HG03520 (cell line): ENCODE results near the gene SPTBN1.
"Not testable (repeated sequence)": the region's sequence is repeated elsewhere in the genome, so short reads cannot be mapped to it uniquely, and the experiment has no call there.

ENCODE experiments used
- ATAC-seq: cut with Tn5 transposase; IDR thresholded peaks from one replicate; pipeline ENCODE4 v1.9.1; 2021; ENCODE audit warnings: mild to moderate bottlenecking, moderate library complexity; ENCODE audit not compliant: unreplicated experiment

Gene SPTBN1

DNA sequence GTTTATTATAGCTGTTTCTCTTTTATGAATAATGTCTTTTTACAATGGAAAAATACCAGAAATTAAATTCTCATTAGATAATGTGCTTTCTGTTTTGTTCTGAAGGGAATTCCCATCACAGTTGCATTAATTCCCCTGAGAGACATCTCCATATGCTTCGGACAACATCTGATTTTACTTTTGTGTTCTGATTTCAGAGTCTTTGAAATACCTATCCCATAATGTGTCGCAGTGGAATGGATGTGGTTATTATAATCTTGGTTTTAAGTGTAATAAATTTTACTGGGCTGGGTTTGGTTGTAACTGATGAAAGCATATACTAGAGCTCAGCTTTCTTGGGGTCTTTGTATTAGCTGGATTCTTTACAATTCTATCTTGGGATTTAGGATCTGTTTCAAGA is 12.5 kb downstream of the SPTBN1 start:
- no peak for ATAC-seq

DNA sequence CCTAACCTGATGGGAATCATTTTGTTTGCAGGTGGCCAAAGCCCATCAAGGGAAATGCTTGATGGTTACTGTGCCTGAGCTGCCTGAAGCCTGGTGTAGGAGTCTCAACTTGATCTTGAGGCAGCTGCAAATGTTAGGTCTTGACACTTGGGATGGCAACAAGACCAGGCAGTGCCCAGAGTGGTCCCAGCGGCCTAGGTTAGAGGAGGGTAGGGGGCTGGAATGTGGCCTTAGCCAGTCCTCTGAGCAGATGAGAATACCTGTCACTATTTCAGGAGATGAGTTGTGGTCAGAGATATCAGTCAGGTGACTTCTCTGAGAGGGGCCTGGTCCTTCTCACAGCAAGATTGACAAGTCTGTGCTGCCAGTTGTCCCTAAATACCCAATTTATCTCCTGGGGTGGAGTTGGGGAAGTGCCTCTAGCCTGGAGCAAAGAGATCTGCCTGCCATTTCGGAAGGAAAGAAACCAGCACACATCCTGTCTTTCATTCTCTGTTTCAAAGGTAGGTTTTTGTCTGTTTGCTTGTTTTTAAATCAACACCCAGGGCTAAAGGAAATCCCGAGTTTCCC is 13.4 kb downstream of the SPTBN1 start:
- no peak for ATAC-seq

DNA sequence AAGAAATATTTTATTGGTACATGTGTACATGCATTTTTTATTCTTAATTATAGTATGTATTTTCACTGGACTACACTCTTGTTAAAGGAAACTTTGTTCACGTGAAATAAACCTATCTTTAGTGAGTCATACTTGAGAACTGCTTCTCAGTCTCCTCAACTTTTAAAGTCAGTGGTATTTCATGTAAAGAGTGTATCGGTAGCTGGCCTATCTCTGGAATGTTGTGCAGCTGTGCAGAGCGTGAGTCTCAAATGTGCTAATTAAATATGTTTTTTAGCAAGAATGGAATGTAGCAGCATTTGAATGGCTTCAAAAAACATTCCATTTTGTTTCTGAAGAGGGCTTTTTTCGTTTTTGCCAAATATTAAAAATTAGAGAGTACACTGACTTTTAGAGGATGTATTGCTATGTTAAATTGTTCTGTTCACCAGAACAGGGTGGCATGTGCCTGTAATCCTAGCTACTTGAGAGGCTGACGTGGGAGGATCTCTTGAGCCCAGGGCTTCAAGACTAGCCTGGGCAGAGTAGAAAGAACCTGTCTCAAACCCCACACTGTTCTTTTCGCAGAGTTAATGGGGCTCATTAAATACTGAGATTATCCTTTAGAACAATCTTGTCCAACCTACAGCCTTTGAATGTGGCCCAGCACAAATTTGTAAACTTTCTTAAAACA is 14.3 kb downstream of the SPTBN1 start:
- no peak for ATAC-seq

DNA sequence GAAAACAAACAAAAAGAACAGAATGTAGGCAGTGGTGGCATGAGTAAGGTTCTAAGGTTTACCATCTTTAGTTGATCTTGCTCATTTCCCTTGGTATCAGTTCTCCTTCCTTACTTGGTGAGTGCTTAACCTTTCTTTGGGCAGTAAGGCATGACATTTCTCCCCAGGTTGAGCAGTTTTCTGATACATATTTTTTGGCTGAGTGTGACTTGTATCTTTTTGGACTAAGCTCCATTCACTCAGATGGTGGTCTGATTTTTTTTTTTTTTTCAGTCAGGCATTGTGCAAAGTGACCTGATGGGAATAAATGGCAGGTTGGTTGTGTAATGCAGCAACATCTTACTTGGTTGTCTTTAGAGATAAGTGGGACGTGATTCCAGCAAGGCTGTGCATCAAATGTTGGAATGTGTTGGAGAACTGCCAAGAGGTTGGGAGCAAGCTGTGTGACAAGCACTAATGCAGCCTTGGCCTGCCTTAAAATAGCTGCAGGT is 15.1 kb downstream of the SPTBN1 start:
- peak; percentile 88 for ATAC-seq

DNA sequence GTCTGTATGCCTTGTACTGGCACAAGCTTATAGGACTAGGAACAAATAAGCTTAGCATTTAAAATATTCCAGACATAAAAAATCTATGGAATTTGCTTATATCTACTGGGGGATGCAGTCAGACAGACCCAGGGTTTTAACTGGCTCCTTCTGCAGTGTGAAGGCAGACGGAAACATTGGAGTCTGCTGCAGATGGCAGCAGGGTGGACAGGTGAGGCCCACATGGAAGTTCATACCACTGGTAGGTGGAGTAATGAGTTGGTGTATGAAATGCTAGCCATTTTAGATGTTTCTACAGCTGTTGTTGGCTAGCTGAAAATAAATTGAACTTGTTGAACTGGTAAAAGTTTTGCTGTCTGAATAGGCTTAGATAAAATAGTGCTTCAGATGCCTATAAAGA is 17.7 kb downstream of the SPTBN1 start:
- ATAC-seq, result no peak

DNA sequence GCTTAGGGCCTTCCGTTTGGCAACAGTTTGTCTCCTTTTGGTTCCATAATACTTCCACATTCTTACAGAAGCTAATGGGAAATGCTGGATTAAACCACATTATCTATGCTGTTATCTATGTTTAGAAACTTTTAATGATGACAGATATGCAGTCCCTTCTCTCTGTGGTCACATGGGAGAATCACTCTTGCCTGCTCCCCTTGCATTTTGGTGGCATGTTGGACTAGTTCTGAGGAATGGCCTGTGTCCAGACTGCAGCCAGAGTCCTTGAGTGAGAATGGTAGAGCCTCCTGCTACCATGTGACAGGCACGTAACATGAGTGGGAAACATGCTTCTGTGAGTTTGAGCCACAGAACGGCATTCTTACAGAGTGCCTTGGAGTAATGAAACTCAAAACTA is 19.2 kb downstream of the SPTBN1 start:
- ATAC-seq, result no peak

DNA sequence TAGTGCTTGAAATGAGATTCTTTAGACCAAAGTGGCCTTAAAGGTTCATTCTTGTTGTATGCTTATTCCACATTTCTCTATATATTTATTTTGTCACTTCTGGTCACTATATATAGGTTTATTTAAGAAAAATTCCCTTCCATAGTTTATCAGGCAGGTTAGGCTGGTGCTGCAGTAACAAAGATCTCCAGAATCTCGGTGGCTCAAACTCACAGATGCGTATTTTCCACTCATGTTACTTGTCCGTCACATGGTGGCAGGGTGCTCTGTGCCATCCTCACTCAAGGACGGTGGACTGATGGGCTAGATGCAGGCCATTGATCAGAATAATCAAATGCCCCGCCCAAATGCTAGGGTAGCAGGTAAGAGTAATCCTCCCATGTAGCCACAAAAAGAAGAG is 19.8 kb downstream of the SPTBN1 start:
- ATAC-seq, result no peak

DNA sequence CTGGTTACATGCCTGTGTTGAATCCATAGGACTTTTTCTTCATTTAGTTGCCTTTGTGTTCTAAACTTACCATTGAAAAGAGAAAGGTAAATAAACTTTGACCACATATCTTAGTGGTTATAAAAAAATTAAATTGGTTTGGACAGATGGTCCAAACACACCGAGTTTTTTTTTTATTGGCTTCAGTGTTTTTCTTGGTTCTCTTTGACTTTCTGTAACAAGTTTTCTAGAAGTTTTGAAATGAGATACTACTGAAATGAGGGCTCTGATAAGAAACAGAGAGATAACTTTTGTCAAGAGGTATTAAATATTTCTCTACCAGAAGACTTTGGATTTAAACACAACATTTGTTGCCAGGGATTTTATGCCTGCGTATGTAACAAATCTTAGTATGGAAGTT is 20.7 kb downstream of the SPTBN1 start:
- ATAC-seq, result no peak

DNA sequence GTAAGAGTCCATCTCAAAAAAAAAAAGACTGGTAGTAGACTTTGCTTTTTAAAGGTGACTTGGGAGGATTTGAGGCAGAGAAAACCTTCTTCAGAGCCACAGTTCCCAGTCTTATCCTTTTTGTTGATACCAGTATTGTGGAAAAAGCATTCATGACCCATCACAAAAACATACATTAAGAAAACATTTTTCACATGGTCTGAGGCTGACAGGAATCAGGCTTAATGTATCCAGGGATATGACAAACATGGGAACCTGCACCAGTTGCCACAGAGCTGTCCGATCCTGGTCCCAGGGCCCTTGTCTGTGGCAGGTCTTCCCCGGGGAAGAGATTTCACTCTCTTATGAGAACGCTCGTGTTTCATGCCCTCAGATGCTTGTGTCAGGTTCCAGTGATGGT is 21.8 kb downstream of the SPTBN1 start:
- ATAC-seq, result no peak

DNA sequence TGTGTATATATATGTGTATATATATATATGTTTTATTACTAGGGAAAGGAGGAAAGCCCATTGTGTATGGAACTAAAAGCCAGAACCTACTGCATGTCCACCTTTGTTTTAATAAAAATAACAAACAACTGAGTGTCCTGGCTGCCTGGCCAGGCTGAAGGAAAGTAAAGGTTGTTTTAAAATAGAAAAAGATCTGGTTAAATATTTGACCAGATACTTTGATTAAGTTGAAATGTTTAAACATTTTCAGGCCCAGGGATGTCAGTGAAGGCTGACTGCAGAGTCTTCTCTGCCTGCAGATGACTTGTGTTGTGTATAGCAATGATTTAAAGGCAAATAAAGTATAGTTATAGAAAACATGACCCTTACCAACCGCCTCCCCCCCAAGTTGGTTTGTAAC is 22.8 kb downstream of the SPTBN1 start:
- ATAC-seq, result no peak

DNA sequence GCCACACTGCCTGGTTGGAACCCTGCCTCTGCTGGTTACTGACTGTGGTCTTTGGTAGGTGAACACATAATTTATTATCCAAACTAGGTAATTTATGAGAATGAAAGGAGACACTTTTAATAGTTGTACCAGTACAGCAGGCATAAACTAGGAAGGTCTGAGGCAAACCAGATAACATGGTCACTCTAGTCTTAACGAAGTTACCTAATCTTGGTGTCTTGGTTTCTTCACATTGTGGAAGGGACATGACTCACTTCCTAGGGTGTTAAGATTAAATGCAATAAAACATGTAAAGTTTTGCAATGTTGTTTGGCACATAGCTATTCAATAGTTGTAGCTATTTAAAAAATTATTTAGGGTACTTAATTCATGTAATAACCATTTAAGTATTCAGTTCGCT is 23.3 kb downstream of the SPTBN1 start:
- ATAC-seq, result no peak

DNA sequence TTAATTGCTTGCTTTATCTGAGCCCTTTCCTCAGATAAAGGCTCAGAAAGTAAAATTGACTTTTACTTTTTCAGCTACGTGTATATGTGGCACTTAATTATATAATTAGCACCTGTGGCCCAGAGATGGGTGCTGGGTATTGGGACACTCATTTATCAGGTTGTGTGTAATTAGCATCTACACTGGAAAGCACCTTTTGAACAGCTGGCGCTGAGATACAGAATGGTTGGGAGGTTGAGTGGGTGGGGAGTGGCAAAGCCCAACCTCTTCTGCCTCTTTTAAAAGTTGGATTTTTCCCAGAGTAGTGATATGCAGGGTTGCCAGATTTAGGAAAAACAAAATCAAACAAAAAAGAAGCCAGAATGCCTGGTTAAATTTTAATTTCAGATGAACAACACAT is 23.9 kb downstream of the SPTBN1 start:
- peak; percentile 71 for ATAC-seq

DNA sequence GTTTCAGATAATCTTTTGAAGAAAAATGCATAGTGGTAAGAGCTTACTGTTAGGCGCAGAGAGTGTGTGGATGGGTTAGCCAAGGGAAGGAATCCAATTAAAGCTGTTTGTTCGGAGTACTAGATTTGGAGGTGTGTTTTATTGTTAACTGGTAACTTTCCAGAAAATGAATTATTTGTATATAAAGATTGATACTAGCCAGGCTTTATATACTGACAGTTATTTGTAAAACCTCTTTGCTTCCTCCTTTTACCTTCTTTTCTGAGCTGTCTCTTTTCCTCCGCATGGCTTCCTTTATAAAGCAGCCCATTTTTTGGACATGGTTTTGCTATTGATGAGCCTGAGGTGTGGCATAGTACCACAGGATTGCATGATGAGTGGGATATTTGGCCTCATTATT is 25.6 kb downstream of the SPTBN1 start:
- ATAC-seq, result no peak

DNA sequence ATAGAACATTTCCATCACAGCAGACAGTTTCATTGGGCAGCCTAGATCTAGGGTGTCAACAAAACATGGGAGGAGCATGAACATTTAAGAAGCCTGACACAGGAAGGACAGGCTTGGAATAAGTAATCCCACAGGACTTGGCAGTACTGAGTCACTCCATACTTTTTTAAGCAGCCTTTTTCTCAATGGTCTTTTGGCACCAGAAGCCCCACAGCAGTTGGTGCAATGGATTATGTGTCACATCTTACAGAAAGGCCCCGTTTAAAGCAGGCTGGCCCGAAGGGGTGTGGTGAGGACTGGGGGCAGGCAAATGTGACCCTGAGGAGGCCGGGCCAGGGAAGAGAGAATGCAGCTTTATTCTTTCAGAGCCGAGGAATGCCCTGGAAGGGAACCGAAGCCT is 26.6 kb downstream of the SPTBN1 start:
- no peak for ATAC-seq

DNA sequence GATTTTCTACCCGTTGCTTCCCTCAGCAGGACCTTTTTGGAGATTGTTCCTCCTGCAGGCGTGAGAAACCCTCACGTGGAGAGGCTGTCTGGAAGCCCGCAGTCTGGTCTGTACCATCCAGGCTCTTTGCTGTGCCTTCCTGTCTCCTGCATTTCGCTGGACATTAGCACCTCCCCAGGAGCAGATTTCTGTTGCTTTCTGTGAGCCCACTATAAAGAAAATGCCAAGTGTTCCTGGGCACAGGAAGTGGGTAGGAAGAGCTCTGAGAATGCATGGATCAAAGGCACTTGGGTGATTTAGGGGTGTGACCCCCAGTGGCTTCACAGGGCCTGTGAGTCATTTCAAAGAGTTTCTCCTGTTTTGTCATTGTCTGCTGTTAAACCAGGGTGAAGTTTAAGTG is 27.3 kb downstream of the SPTBN1 start:
- ATAC-seq, result no peak

DNA sequence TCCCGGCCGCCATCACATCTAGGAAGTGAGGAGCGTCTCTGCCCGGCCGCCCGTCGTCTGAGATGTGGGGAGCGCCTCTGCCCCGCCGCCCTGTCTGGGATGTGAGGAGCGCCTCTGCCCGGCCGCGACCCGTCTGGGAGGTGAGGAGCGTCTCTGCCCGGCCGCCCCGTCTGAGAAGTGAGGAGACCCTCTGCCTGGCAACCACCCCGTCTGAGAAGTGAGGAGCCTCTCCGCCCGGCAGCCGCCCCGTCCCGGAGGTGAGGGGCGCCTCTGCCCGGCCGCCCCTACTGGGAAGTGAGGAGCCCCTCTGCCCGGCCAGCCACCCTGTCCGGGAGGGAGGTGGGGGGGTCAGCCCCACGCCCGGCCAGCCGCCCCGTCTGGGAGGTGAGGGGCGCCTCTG is 29.6 kb downstream of the SPTBN1 start:
- not testable (repeated sequence) for ATAC-seq

DNA sequence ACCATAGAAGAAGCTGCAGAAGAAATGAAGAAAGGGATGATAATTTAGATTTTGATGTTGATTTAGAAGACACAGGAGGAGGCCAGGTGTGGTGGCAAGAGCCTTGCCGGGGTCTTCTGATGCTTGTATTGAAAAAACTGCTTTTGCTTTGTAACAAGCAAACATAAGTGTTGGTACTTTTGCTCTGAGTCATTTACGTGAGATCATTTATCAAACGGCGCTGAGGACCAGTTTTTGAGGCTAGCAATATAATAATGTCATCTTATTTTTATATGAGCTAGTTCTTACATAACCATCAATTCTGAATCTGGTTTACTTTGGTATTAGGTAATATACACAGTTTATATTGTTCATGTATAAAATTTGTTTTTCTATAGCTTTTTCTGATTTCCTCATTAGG is 30.6 kb downstream of the SPTBN1 start:
- ATAC-seq, result no peak

DNA sequence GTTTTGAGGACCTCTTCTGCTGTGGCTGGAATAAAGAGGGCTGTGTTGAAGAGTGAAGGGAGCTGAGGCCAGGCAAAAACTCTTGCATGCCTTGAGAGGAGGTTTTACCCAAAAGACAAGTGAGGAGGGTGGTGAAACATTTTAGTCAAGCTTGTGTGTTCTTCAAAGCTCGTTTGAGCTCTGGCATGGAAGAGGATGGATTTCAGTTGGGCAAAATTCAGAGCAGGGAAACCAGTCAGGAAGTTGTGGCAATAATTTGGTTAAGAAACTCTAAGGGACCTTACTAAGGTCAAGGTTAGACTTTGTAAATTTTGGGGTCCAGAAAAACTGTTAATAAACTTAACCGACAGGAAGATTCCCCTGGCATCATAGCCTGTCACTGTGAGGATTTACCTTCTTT is 34.7 kb downstream of the SPTBN1 start:
- ATAC-seq, result no peak

DNA sequence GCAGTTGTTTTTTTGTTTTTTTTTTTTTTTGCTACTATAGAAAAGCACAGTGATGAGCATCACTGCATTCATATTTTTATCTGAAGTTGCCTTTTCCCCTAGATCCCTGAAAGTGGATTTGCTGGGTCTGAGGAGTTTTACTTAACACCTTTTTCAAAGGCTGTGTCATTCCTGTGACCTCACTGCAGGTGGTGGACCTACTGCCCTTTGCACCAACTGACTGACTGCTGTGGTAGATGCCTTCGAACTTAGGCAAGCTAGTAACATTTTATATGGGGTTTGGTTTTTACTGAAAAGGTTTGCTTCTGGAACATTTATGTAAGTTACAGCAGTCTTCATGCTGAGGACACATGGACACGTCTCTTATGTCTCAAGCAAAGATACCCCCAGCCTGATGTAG is 36.2 kb downstream of the SPTBN1 start:
- no peak for ATAC-seq

DNA sequence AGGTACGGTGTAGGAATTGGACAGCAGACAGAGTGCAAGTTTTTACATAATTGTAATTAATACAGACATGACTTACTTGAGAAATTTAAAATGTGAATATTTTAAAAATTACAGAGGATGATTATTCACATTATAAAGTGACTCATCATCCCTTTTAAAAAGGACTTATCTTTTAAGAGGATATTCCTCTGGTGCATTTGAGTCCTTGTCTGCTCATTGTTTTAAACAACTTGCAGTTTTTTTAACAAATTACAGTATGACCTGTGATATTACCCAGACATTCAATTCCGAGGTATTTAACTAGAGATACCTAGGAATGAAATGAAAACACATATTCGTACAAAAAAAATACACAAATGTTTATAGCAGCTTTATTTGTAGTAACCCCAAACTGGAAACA is 38.0 kb downstream of the SPTBN1 start:
- no peak for ATAC-seq

DNA sequence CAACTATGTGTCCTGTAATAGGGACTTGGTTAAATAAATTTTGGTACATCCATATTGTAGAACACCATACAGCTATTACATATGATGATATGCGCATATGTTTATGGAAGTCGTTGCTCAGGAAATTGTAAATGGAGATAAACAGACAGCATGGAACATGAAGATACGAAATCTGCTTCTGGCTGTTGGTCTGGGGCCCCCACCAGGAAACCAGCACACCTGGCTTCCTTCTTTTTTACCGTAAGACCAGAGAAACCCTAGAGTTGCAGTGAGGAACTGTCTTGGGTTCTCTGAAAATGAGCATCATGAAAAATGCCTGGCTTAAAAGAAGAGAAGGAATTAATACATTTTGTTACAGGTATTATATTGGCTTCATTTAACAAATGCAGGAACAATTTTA is 40.8 kb downstream of the SPTBN1 start:
- no peak for ATAC-seq

DNA sequence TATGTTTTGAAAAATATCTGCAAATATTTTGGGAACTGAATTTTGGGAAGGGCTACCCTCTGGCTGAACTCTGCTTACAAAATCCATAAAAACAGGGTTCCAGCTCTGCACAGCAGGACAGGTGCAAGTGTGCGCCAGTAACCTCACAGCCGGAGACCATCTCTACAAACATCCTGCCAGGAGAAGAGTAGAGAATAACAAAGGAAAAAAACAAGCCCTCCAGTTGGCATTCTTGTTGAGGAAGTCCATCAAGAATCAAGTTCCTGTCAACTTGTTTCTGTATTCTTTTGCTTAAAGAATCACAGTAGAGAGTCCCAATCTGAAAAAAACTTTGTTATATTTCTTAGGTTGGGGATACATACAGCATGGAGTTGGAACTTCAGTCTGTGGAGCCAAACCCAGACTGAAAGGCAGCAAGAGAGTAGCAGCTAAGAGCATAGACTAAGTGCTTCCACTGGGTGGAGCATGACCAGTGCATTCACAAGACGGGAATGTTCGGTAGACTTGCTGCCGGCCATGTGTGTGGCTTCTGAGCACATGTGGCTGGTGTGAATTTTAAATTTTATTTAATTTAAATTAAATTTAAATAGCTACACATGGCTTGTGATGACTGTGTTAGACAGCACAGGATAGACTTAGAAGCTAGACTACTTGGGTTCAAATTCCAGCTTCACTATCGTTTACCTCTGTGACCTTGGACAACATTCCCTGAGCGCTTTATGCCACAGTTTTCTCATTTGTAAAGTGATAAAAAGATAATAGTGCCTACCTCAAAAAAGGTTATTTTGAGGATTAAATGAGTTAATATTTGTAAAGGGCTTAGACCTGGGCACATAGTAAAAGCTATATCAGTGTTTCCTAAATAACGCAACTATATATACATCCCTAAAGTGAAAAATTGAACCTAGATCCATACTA is 41.9 kb downstream of the SPTBN1 start:
- ATAC-seq, result no peak
